ENCODE measurements around the gene CXCR4. TPM values are rescaled to one million over a fixed set of nuclear protein-coding genes. Genes with fewer than 3 reads are reported as not detected.

CXCR4 gene
- total RNA-seq, 1 donor from 2014 or later, result 3.6 TPM

Other genes with a start within 250 kb of the CXCR4 start
- 4.1 TPM for gene MCM6, start 241.7 kb downstream of the CXCR4 start, total RNA-seq
- 62.0 TPM for gene DARS1, start 132.5 kb downstream of the CXCR4 start, total RNA-seq

Data from left ventricle myocardium superior (tissue), 1 donor.